HG03064 (cell line): ENCODE results near the gene OR2D3.
"Not testable (repeated sequence)": the region's sequence is repeated elsewhere in the genome, so short reads cannot be mapped to it uniquely, and the experiment has no call there.

Experiments used
- ATAC-seq: cut with Tn5 transposase; IDR thresholded peaks from one replicate; pipeline ENCODE4 v1.9.1; 2021; ENCODE audit warnings: low read depth; ENCODE audit not compliant: unreplicated experiment

Gene OR2D3

GRCh38 chr11:6927030-6927617, 6.3 kb downstream of the OR2D3 start:
- no peak for ATAC-seq

DNA sequence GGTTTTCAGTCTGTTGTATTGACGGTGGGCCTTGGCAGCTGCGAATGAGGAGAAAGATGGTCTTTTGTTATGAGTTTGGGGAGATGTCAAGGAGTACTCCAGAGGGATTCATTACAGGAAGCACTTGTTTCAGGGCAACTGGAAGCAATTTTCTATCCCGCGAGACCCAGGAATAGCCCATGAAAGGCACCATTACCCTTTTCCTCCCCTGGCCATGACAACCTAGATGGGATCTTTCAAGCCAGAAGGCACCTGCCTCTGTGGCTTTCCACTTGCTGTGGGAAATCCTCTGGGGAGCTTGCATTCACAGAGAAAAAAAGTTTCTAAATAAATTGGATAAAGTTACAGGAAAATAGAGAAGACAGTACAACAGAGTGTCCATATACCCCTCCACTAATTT, 8.1 kb downstream of the OR2D3 start:
- no peak for ATAC-seq

DNA sequence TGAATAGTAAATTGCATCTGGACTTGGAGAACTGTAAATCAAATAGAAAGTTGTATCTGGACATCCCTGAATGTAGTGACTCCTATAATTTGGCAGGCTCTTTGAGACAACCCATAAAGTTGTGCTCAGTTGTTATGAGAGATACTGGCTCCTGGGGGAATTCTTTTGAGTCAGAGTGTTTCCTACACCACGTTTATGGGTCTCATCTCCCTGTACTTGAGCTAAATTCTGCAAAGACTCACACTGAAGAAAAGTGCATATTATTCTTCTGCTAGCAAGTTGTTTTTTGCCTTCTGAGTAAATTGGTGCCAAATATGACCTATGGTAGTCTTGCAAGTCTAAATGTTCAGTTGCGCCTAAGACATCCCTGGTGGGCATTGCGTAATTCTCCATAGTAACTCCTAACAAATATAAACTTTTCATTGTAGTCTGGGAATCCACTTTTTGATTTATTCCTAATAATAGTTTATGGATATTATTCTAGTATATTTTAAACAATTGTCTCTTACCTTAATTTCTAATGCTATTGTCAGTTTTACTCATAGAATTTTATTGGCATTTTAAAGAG, 10.4 kb downstream of the OR2D3 start:
- no peak for ATAC-seq

GRCh38 chr11:6932145-6932544, 11.3 kb downstream of the OR2D3 start:
- ATAC-seq = no peak

DNA sequence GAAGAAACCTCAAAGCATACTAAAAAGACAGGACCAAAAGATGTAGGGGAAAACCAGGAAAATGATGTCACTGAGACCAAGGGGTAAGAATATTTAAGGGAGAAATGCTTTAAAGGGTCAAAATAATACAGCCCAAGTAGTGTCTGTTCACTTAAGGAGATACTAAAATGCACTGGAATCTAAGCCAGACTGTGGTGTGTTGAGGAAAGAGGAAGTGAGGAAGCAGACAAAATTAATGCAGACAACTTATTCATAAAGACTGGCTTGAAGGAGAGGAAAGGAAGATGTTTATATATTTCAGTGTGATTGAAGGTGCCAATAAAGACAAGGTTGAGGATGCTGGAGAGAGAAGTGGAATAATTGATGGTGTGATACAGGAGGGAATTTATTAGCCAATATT, 21.2 kb downstream of the OR2D3 start:
- ATAC-seq = no peak

GRCh38 chr11:6943131-6943530, 22.3 kb downstream of the OR2D3 start:
- no peak for ATAC-seq

DNA sequence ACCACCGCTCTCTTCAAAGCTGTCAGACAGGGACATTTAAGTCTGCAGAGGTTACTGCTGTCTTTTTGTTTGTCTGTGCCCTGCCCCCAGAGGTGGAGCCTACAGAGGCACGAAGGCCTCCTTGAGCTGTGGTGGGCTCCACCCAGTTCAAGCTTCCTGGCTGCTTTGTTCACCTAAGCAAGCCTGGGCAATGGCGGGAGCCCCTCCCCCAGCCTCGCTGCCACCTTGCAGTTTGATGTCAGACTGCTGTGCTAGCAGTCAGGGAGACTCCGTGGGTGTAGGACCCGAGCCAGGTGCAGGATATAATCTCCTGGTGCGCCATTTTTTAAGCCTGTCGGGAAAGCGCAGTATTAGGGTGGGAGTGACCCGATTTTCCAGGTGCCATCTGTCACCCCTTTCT, 33.4 kb downstream of the OR2D3 start:
- ATAC-seq = not testable (repeated sequence)

DNA sequence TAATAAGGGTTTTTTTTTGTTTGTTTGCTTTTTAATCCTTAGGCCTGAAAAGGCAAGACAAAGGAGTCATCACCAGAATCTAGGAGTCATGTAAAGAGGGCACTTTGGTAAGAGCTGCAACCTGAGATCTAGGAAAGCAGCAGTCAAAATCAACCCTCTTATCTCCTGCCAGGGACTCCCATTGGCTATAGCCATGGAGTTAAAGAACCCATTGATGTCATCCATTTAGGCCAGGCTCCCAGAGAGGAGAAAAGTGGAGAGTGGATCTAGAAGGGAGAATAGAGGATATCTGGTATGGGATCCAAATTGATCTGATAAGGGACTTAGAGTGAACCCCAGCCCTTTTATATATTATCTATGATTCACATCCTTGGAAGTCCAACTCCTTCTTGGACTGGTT, 41.3 kb downstream of the OR2D3 start:
- no peak for ATAC-seq

GRCh38 chr11:6962673-6963072, 41.9 kb downstream of the OR2D3 start:
- no peak for ATAC-seq

GRCh38 chr11:6968816-6969215, 48.0 kb downstream of the OR2D3 start:
- no peak for ATAC-seq

- ATAC-seq = not testable (repeated sequence)
Observed at GRCh38 chr11:6969854-6970253, 49.1 kb downstream of the OR2D3 start.
